ENCODE data around the gene OBP2B. TPM values are rescaled to one million over a fixed set of nuclear protein-coding genes. Genes with fewer than 3 reads are reported as not detected.

The OBP2B gene
- total and polyA plus RNA-seq, 10 of the 15 experiments (the other 5 are each of a cell fraction or from before 2014, with no cell fraction given) = not detected

DNA sequence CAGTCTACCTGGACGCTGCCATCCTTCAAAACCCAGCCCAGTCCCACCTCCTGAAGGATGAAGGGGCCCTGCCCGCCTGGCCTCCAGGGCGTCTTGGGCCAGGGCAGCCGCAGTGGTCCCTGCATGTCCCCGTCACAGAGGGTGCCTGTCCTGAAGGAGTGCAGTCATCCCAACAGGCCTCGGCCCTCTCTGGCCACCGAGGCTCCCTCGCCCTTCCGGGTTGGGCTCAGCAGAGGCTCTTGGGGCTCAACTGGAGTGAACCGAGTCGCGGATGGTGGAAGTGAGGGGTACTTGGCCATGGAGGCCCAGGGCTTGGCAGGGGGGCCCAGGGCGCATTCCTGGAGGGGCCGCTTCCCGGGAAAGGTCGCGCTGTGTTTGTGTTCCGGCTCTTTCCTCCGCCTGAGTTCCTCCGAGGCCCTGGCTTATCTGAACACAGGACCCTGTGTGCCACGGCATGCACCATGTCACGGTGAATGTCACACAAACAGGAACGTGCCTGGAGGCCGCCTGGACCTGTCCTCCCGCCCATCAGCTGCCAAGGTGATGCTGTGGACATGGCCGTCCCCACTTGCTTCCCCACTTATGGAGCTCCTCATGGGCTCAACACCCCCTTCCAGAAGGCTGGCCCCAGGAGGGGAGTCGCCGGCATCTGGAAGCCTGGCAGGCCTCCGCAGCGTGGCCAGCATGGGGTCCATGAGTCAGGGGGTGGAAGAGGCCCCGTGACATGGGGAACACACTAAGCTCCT is 25.7 kb upstream of the OBP2B start:
- H4K20me1 ChIP-seq (ENCODE audit: control insufficient read depth, insufficient read depth) = no peaks in the 10 kb centered on the region
- no peak overlapping the region for H2AFZ ChIP-seq (ENCODE audit: control insufficient read depth, low read depth, low read length)
- POLR2A ChIA-PET = no interaction called here
- H3K9ac ChIP-seq (ENCODE audit: control insufficient read depth, insufficient read depth, low read length) = no peak overlapping the region
- H3K4me1 ChIP-seq (ENCODE audit: control insufficient read depth, insufficient read depth, low read length) = no peaks in the 10 kb centered on the region
- ATAC-seq (no peak), FAIRE-seq (no peak), DNase-seq (ENCODE audit: low read depth, low spot score) (no peak)
- in situ Hi-C loops (cut with MboI) (no loop called here), intact Hi-C loops (cut with micrococcal nuclease; ENCODE audit: unreplicated experiment) (no loop called here)
- H3K9me3 ChIP-seq (replicated peaks; ENCODE audit: control insufficient read depth, insufficient read depth, low read length) = no peaks in the 10 kb centered on the region
- H3K4me3 ChIP-seq = no peak overlapping the region
- no TSS peak for BruUV-seq (replicated peaks)
- CTCF ChIA-PET = no interaction called here
- H3K27me3 ChIP-seq (replicated peaks in 1 of 2; ENCODE audit: control insufficient read depth in 2 of 2, insufficient read depth in 2 of 2, low read length in 1 of 2) = no peaks in the 10 kb centered on the region
- WGBS (ENCODE audit: insufficient coverage, insufficient replicate concordance, low lambda C conversion rate, missing lambda C conversion rate) = 50% methylated on average over 31 of the region's 31 CpGs
- H3K27ac ChIP-seq (ENCODE audit: control insufficient read depth, insufficient read depth) = no peak overlapping the region
- no peaks in the 10 kb centered on the region for H3K79me2 ChIP-seq (ENCODE audit: control insufficient read depth, insufficient read depth, low read length)
- H3K4me2 ChIP-seq (ENCODE audit: control insufficient read depth, insufficient read depth) = no peak overlapping the region
- H3K36me3 ChIP-seq (ENCODE audit: control insufficient read depth in 2 of 2, insufficient read depth in 2 of 2, low read length in 1 of 2) = no peaks in the 10 kb centered on the region
- SMC1A ChIA-PET (ENCODE audit: uncharacterized antibody, unreplicated experiment) = no interaction called here
- RAD21 ChIA-PET (ENCODE audit: unreplicated experiment) = no interaction called here
- TF ChIP-seq NFYA (IDR thresholded peaks at IDR 0.05; ENCODE audit: borderline replicate concordance, low read depth, low read length) (no peak), EZH2 (IDR thresholded peaks at IDR 0.05; ENCODE audit: borderline replicate concordance, control insufficient read depth, low read depth, low read length) (no peak), NR2C2 (IDR thresholded peaks at IDR 0.05; ENCODE audit: borderline replicate concordance, control insufficient read depth, insufficient read length, low read depth) (no peak), HSF1 (IDR thresholded peaks at IDR 0.05; ENCODE audit: low read depth, low read length) (no peak), CREM (IDR thresholded peaks at IDR 0.05; ENCODE audit: low read depth) (no peak), CREB1 (IDR thresholded peaks at IDR 0.05; ENCODE audit: low read depth) (no peak), CEBPB (IDR thresholded peaks at IDR 0.05; ENCODE audit: borderline replicate concordance in 1 of 2, low read depth in 2 of 2, low read length in 2 of 2) (no peak), TARDBP (IDR thresholded peaks at IDR 0.05; ENCODE audit: borderline replicate concordance) (no peak), BCL3 (IDR thresholded peaks at IDR 0.05; ENCODE audit: borderline replicate concordance, insufficient read depth, low read depth, low read length, poor library complexity, severe bottlenecking) (no peak), RB1 (IDR thresholded peaks at IDR 0.05; ENCODE audit: borderline replicate concordance) (no peak)
- TF ChIP-seq, protein P1, sequence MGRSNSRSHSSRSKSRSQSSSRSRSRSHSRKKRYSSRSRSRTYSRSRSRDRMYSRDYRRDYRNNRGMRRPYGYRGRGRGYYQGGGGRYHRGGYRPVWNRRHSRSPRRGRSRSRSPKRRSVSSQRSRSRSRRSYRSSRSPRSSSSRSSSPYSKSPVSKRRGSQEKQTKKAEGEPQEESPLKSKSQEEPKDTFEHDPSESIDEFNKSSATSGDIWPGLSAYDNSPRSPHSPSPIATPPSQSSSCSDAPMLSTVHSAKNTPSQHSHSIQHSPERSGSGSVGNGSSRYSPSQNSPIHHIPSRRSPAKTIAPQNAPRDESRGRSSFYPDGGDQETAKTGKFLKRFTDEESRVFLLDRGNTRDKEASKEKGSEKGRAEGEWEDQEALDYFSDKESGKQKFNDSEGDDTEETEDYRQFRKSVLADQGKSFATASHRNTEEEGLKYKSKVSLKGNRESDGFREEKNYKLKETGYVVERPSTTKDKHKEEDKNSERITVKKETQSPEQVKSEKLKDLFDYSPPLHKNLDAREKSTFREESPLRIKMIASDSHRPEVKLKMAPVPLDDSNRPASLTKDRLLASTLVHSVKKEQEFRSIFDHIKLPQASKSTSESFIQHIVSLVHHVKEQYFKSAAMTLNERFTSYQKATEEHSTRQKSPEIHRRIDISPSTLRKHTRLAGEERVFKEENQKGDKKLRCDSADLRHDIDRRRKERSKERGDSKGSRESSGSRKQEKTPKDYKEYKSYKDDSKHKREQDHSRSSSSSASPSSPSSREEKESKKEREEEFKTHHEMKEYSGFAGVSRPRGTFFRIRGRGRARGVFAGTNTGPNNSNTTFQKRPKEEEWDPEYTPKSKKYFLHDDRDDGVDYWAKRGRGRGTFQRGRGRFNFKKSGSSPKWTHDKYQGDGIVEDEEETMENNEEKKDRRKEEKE (IDR thresholded peaks at IDR 0.05) = no peak
- TF ChIP-seq, protein P2, sequence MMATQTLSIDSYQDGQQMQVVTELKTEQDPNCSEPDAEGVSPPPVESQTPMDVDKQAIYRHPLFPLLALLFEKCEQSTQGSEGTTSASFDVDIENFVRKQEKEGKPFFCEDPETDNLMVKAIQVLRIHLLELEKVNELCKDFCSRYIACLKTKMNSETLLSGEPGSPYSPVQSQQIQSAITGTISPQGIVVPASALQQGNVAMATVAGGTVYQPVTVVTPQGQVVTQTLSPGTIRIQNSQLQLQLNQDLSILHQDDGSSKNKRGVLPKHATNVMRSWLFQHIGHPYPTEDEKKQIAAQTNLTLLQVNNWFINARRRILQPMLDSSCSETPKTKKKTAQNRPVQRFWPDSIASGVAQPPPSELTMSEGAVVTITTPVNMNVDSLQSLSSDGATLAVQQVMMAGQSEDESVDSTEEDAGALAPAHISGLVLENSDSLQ (IDR thresholded peaks at IDR 0.05) = no peak

Data from GM12878 (cell line).